Testis (tissue), 2 donors: ENCODE measurements around the gene NCKAP5.

Experiments
- CTCF ChIP-seq, 3 experiments: fragments of 450-650 bp in 2 of 3; fragments of 200-600 bp in 1 of 3; sonication (generic) in 1 of 3; IDR thresholded peaks; one replicate each; pipeline ENCODE4 v1.5.1; 2016 to 2019; ENCODE audit warnings: antibody characterized with exemption in 3 of 3, mild to moderate bottlenecking in 2 of 3, moderate library complexity in 1 of 3
- POLR2A ChIP-seq: fragments of 450-650 bp; IDR thresholded peaks from one replicate; pipeline ENCODE4 v1.6.1; 2017; ENCODE audit warnings: antibody characterized with exemption, mild to moderate bottlenecking, moderate library complexity

DNA sequence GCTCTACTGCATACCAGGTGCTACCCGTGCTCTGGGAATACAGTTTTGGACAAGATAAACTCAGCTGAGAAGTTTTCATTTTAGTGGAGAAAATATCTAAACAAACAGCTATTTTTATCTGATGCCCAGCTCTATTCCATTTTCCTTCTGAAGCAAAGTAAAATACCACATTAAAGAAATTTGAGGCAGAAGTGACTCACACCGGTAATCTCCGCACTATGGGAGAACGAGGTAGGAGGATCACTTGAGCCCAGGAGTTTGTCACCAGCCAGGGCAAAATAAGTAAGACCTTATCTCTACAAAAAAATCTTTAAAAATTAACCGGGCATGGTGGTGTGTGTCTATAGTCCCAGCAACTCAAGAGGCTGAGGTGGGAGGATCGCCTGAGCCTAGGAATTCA is 482.1 kb downstream of the NCKAP5 start:
- TF ChIP-seq CTCF (IDR thresholded peaks at IDR 0.05) (no peak), POLR2A (no peak)
